Skeletal muscle satellite cell (primary cell): ENCODE measurements around the gene TGDS.
A peak's percentile ranks its signal among the peaks of the same experiment; 100 is the strongest.

Source experiments
- H3K27me3 ChIP-seq: 2 replicates; pipeline ENCODE4 v1.7.0; 2013; ENCODE audit warnings: low read length; ENCODE audit not compliant: control insufficient read depth, insufficient read depth
- H3K36me3 ChIP-seq: 2 replicates; pipeline ENCODE4 v1.7.0; 2013; ENCODE audit warnings: mild to moderate bottlenecking, control low read depth, low read length; ENCODE audit not compliant: insufficient read depth
- H3K4me1 ChIP-seq: 2 replicates; pipeline ENCODE4 v1.7.0; 2013; ENCODE audit warnings: low read length; ENCODE audit not compliant: control insufficient read depth, insufficient read depth
- H3K4me2 ChIP-seq: 2 replicates; pipeline ENCODE4 v1.7.0; 2013; ENCODE audit warnings: mild to moderate bottlenecking, low read length
- H3K4me3 ChIP-seq: 2 replicates; pipeline ENCODE4 v1.7.0; 2013; ENCODE audit warnings: low read length
- H3K9ac ChIP-seq: 2 replicates; pipeline ENCODE4 v1.7.0; 2013; ENCODE audit warnings: mild to moderate bottlenecking, low read depth, low read length, moderate library complexity
- H3K9me3 ChIP-seq: replicated peaks from 2 replicates; pipeline ENCODE4 v1.7.0; 2013; ENCODE audit warnings: mild to moderate bottlenecking, control low read depth, low read length

Gene TGDS

DNA sequence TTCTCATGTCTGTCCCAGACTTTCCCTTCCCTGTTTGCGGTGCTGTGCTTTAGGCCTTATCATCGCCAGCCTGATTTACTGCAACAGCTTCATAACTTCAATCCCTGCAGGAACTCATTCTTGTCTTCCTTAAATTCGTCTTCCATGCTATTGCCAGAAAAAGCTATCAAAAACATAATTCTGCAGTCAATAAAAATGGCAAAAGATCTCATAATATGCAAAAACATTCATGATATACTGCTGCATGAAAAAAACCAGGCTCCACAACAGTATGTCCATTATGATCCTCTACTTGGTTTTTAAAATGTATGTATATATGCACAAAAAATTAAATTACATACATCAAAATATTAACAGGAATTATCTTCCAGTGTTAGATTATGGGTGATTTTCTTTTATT is 28.4 kb downstream of the TGDS start:
- Histone ChIP-seq H3K36me3 (peaks cover 42% of the 10 kb centered on the region), H3K9me3 (no peaks in the 10 kb centered on the region), H3K9ac (no peak overlapping the region), H3K4me2 (no peak overlapping the region), H3K4me3 (no peak overlapping the region), H3K4me1 (no peaks in the 10 kb centered on the region), H3K27me3 (no peaks in the 10 kb centered on the region)

DNA sequence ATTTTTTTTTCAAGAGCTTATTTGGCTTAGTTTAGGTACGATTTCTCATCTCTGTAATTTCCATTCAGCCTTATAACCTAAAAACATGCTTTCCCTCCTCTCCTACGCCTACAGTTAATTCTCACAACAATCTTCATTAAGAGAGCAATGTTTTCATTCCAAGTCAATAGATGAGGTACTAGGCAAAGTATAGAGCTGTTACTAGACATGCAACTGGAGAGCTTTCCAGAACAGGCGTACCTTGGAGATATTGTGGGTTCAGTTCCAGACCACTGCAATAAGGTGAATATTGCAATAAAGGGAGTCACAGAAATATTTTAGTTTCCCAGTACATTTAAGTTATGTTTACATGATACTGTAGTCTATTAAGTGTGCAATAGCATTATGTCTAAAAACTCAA is 34.8 kb downstream of the TGDS start:
- Histone ChIP-seq H3K4me1 (no peaks in the 10 kb centered on the region), H3K4me2 (no peak overlapping the region), H3K9ac (no peak overlapping the region), H3K9me3 (no peaks in the 10 kb centered on the region), H3K27me3 (no peaks in the 10 kb centered on the region), H3K4me3 (no peak overlapping the region), H3K36me3 (no peaks in the 10 kb centered on the region)

DNA sequence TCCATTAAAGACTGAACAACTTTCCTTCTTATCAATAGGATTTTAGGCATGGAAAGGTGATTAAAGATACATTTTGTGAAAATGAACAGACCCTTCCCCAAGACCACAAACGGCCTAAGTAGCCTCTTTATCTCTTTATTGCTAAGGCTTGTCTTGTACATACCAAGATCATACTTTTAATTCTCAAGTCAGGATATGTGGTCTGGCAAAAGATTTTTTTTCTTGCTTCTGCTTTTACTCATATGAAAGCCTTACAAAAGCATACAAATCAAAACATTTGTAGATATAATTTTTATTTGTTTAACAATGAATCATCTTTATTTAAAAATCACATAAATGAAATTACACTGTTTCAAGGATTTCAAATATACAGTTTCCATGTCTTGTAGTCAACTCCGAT is 35.8 kb downstream of the TGDS start:
- H3K36me3 ChIP-seq: no peaks in the 10 kb centered on the region
- no peak overlapping the region for H3K9ac ChIP-seq
- H3K27me3 ChIP-seq: no peaks in the 10 kb centered on the region
- H3K4me1 ChIP-seq: no peaks in the 10 kb centered on the region
- no peak overlapping the region for H3K4me2 ChIP-seq
- H3K4me3 ChIP-seq: no peak overlapping the region
- H3K9me3 ChIP-seq: no peaks in the 10 kb centered on the region

DNA sequence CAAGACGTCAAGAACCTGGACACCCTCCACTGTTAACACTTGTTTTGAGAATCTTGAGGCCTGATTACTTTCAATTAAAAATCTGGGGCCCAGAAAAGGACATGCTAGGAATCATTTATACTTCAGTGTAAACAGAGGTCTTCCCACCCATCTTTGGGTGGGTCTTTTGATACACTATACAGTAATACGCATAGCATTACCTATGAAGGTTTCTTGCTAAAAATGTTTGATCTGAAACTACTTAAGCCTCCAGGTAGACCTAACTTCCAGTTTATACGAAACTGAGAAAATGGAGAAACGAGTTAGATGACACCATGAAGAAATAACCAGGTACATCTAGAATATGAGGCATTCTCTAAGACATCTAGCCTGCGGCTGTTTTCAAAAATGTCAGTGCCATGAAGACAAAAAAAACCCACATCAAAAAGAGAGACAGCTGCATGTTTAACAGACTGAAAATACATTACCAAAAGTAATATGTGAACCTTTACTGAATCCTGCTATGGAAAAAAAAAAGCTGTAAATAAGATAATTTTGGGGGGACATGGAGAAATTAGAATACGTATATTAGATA is 36.6 kb downstream of the TGDS start:
- no peaks in the 10 kb centered on the region for H3K36me3 ChIP-seq
- no peaks in the 10 kb centered on the region for H3K9me3 ChIP-seq
- H3K4me1 ChIP-seq: no peaks in the 10 kb centered on the region
- H3K9ac ChIP-seq: no peak overlapping the region
- no peak overlapping the region for H3K4me3 ChIP-seq
- H3K4me2 ChIP-seq: no peak overlapping the region
- no peaks in the 10 kb centered on the region for H3K27me3 ChIP-seq

DNA sequence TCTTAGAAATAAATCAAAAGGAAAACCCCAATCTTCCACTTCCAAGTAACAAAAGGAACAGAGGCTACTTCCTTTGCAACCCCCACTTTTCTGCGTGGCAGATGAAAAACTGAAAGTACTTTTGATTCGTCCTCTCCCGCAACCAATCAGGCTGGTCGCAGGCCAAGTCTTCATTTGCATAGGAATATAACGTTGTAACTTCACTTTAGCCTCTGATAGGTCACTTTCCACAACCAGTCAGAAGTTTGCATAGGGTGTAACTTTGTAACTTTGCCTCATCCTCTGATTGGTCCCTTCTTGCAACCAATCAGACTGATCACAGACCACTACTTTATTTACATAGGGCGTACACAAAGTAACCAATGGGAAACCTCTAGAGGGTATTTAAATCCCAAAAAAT is 37.2 kb downstream of the TGDS start:
- no peak overlapping the region for H3K9ac ChIP-seq
- no peaks in the 10 kb centered on the region for H3K9me3 ChIP-seq
- no peaks in the 10 kb centered on the region for H3K36me3 ChIP-seq
- no peak overlapping the region for H3K4me3 ChIP-seq
- no peak overlapping the region for H3K4me2 ChIP-seq
- H3K27me3 ChIP-seq: no peaks in the 10 kb centered on the region
- no peaks in the 10 kb centered on the region for H3K4me1 ChIP-seq

DNA sequence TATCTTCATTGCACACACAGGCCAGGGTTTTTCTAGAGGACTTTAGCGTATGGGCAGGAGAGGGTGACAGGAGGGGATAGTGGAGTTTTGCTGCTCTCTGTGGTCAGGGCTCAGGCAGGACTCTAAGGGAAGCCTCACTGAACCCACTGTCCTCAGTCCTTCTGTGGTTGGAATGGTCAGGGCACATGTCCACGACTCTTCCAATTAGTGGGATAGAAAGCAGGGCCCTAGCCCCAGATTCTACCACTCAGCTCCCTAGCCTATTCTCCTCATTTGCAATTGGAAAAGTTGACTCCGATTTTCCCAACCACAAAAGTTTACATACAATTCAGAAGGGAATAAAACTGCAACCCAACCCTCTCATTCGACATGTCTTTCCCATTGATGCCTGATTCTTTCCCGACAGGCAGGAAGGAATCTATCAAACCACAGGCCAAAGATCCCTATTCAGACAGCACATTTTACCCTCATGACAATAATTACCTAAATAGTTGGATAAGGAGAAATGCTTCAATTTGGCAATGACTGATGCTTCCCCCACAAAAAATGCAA is 38.2 kb downstream of the TGDS start:
- H3K4me2 ChIP-seq: no peak overlapping the region
- no peaks in the 10 kb centered on the region for H3K27me3 ChIP-seq
- H3K36me3 ChIP-seq: no peaks in the 10 kb centered on the region
- H3K4me1 ChIP-seq: no peaks in the 10 kb centered on the region
- H3K4me3 ChIP-seq: no peak overlapping the region
- H3K9ac ChIP-seq: no peak overlapping the region
- no peaks in the 10 kb centered on the region for H3K9me3 ChIP-seq

DNA sequence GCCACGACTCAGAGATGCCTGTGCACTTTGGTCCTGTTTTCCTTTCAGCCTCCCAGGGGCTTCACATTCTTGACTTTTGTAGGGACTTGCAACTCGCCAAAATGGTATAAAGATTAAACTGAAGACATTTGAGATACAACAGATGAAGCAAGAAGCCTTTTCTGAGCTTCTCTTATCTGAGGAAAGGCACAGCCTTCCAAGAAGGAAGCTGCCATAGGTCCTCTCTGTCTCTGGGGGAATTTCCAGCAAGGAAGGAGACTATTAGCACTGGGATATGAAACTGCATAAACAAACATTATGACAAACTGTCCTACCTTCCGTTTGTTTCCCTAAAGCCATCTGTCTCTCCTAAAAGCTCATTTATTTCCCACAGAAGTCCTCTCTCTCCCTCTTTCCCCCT is 39.3 kb downstream of the TGDS start:
- H3K4me1 ChIP-seq: no peaks in the 10 kb centered on the region
- H3K36me3 ChIP-seq: no peaks in the 10 kb centered on the region
- no peaks in the 10 kb centered on the region for H3K9me3 ChIP-seq
- no peak overlapping the region for H3K9ac ChIP-seq
- no peak overlapping the region for H3K4me2 ChIP-seq
- H3K27me3 ChIP-seq: no peaks in the 10 kb centered on the region
- no peak overlapping the region for H3K4me3 ChIP-seq

DNA sequence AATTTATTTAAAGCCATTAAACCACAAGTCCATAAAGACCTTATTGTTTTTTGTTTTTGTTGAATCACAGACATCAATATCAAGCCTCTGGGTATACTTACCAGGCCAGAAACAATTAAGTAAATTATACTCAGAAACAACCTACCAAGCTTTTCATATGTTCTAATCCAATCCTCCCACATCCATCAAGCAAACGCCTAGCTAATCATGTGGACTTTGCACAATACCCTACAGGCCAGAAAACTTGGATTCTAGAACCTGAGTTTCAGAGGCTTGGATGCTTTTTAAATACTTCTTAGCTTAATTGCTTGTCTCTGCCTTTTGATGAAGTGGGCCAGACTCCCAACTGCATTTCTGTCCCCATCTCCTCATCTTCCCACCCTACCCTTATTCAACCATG is 39.9 kb downstream of the TGDS start:
- H3K9me3 ChIP-seq: no peaks in the 10 kb centered on the region
- H3K4me2 ChIP-seq: no peak overlapping the region
- no peak overlapping the region for H3K4me3 ChIP-seq
- no peaks in the 10 kb centered on the region for H3K36me3 ChIP-seq
- H3K4me1 ChIP-seq: no peaks in the 10 kb centered on the region
- H3K9ac ChIP-seq: no peak overlapping the region
- H3K27me3 ChIP-seq: no peaks in the 10 kb centered on the region

DNA sequence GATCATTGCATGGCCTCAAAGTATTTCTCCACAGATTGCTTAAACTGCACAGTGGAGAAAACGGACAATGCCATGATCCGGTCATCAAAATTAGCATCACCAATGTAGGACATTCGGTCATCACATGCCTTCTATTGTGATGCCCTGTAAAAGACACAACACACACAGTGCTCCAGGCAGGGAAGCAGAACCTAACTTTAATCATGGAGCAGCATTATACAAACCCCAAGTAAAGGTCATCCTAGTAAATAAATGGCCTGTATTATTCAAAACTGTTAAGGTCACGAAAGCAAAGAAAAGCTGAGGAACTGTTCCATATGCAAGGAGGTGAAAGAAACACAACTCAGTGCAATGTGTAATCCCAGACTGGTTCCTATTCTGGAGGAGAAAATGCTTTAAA is 42.2 kb downstream of the TGDS start:
- H3K4me3 ChIP-seq: no peak overlapping the region
- H3K9me3 ChIP-seq: no peaks in the 10 kb centered on the region
- no peak overlapping the region for H3K4me2 ChIP-seq
- peaks cover 6% of the 10 kb centered on the region for H3K4me1 ChIP-seq
- H3K36me3 ChIP-seq: no peaks in the 10 kb centered on the region
- no peak overlapping the region for H3K9ac ChIP-seq
- no peaks in the 10 kb centered on the region for H3K27me3 ChIP-seq

DNA sequence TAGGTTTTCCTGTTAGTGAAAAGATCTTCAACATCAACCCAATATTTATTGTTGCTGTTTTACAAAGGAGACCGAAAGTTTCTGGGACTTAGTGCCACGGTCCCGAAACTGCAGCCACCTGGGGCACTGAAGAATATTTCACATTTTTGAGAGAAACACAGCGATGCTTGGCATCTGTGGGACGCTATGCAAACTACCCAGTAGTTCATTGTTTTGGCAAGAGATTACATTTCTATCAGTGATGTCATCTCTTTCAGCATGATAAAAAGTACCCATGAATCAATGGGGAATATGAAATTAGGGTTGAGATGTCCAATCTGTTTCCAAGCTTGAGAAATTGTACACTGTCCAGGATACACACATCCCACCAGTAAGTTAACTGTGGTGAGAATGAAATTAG is 43.9 kb downstream of the TGDS start:
- no peaks in the 10 kb centered on the region for H3K36me3 ChIP-seq
- H3K9ac ChIP-seq: no peak overlapping the region
- no peak overlapping the region for H3K4me3 ChIP-seq
- H3K27me3 ChIP-seq: no peaks in the 10 kb centered on the region
- peaks cover 14% of the 10 kb centered on the region for H3K4me1 ChIP-seq
- no peak overlapping the region for H3K4me2 ChIP-seq
- H3K9me3 ChIP-seq: no peaks in the 10 kb centered on the region

DNA sequence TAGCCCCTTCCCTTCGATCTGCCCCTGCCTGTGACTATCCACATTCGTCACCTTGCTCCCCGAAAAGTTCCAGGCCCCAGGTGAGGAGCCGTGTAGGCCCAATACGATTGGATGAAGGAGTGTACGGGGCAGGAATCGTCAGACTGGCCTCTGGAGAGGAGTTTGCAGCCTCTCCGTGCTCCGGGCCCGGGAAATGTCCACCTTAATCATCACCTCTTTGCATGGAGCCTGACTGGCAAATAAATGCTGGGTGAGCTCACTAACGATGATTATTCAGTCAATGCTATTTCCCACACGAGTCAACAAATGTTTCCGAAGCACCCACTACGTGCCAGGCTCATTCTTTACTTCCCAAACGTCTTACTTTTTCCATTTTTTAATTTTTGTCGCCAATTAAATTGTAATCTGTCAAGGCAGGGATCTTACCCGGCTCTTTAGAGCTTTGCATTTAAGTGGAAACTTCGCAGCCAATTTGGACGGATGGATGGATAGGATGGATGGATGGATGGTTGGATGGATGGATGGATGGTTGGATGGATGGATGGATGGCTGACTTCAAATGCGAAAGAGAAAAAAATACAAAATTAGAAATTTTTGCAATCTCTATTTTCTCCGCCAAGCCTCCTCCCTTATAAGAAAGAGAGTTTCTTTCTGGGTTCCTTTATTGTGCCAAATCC is 45.8 kb downstream of the TGDS start:
- Histone ChIP-seq H3K9ac (peak overlapping the region; percentile 87), H3K27me3 (no peaks in the 10 kb centered on the region), H3K36me3 (no peaks in the 10 kb centered on the region), H3K9me3 (no peaks in the 10 kb centered on the region), H3K4me2 (peak overlapping the region; percentile 92), H3K4me1 (peaks cover 14% of the 10 kb centered on the region), H3K4me3 (peak overlapping the region; percentile 84)
